Neural cell (in vitro differentiated cells): Measurements from ENCODE around the gene ARHGAP24. TPM values are rescaled to one million over a fixed set of nuclear protein-coding genes. Genes with fewer than 3 reads are reported as not detected.

Source experiments
- H2AFZ ChIP-seq: fragments of 200-600, 300-800 bp; sonication (generic), shearing (Covaris generic); 2 replicates; pipeline ENCODE4 v1.6.0; 2014; ENCODE audit warnings: low read depth, mild to moderate bottlenecking, antibody characterized with exemption, low read length, moderate library complexity
- H3F3A ChIP-seq: fragments of 200-600 bp; shearing (Covaris generic); 2 replicates; pipeline ENCODE4 v1.6.1; 2016; ENCODE audit warnings: mild to moderate bottlenecking, moderate library complexity, mixed read lengths, antibody characterized with exemption, low read length; ENCODE audit not compliant: insufficient read depth, poor library complexity, severe bottlenecking
- H3K27ac ChIP-seq: fragments of 200-600, 300-800 bp; sonication (generic), shearing (Covaris generic); 2 replicates; pipeline ENCODE4 v1.5.1; 2014; ENCODE audit warnings: mild to moderate bottlenecking, low read length, moderate library complexity
- H3K27me3 ChIP-seq: fragments of 300-800, 200-600 bp; sonication (generic), shearing (Covaris generic); 2 replicates; pipeline ENCODE4 v1.6.0; 2014; ENCODE audit warnings: mild to moderate bottlenecking, low read depth, low read length, moderate library complexity; ENCODE audit not compliant: insufficient read depth
- H3K36me3 ChIP-seq: fragments of 300-800, 200-600 bp; sonication (generic), shearing (Covaris generic); 2 replicates; pipeline ENCODE4 v1.5.1; 2014; ENCODE audit warnings: mild to moderate bottlenecking, antibody characterized with exemption, low read length, moderate library complexity; ENCODE audit not compliant: insufficient read depth
- H3K4me2 ChIP-seq: fragments of 300-800, 200-600 bp; sonication (generic), shearing (Covaris generic); 2 replicates; pipeline ENCODE4 v1.6.0; 2014; ENCODE audit warnings: mild to moderate bottlenecking, low read length
- H3K4me3 ChIP-seq: fragments of 300-800, 200-600 bp; sonication (generic), shearing (Covaris generic); 2 replicates; pipeline ENCODE4 v1.5.1; 2014; ENCODE audit warnings: mild to moderate bottlenecking, low read length, moderate library complexity
- H3K79me2 ChIP-seq: fragments of 200-600 bp; shearing (Covaris generic); replicated peaks from 2 replicates; pipeline ENCODE4 v1.6.0; 2014; ENCODE audit warnings: mild to moderate bottlenecking, low read length, moderate library complexity; ENCODE audit not compliant: insufficient read depth
- H3K9ac ChIP-seq: fragments of 300-800, 200-600 bp; sonication (generic), shearing (Covaris generic); 2 replicates; pipeline ENCODE4 v1.6.1; 2016; ENCODE audit warnings: mild to moderate bottlenecking, low read length, mixed read lengths
- H3K9me2 ChIP-seq: fragments of 200-600 bp; shearing (Covaris generic); 2 replicates; pipeline ENCODE4 v1.6.1; 2016; ENCODE audit warnings: mild to moderate bottlenecking, low read length, mixed read lengths; ENCODE audit not compliant: insufficient read depth
- H3K9me3 ChIP-seq: fragments of 200-600, 300-800 bp; sonication (generic), shearing (Covaris generic); 2 replicates; pipeline ENCODE4 v1.6.1; 2016; ENCODE audit warnings: mild to moderate bottlenecking, mixed run types, low read length, moderate library complexity, mixed read lengths
- H4K20me1 ChIP-seq: fragments of 200-600 bp; shearing (Covaris generic); 2 replicates; pipeline ENCODE4 v1.6.1; 2016; ENCODE audit warnings: mild to moderate bottlenecking, mixed run types; ENCODE audit not compliant: insufficient read depth
- EP300 ChIP-seq: fragments of 450-650 bp; conservative IDR thresholded peaks from 2 replicates; pipeline ENCODE4 v1.6.1; 2014; ENCODE audit warnings: antibody characterized with exemption, mild to moderate bottlenecking, moderate library complexity; ENCODE audit not compliant: poor library complexity, severe bottlenecking
- EZH2 ChIP-seq: fragments of 200-600, 300-800 bp; shearing (Covaris generic), sonication (generic); IDR thresholded peaks from 2 replicates; pipeline ENCODE4 v1.6.1; 2014; ENCODE audit warnings: antibody characterized with exemption, low read length, borderline replicate concordance, mild to moderate bottlenecking; ENCODE audit not compliant: insufficient read depth, poor library complexity, severe bottlenecking
- MXI1 ChIP-seq: fragments of 450-650 bp; conservative IDR thresholded peaks from 2 replicates; pipeline ENCODE4 v1.6.1; 2014; ENCODE audit warnings: antibody characterized with exemption, mild to moderate bottlenecking; ENCODE audit not compliant: poor library complexity, severe bottlenecking
- POLR2AphosphoS5 ChIP-seq: IDR thresholded peaks from 2 replicates; pipeline ENCODE4 v1.6.1; 2012
- RAD21 ChIP-seq: fragments of 450-650 bp; conservative IDR thresholded peaks from 2 replicates; pipeline ENCODE4 v1.6.1; 2014; ENCODE audit warnings: antibody characterized with exemption, mild to moderate bottlenecking, moderate library complexity
- SMC3 ChIP-seq: fragments of 450-650 bp; conservative IDR thresholded peaks from 2 replicates; pipeline ENCODE4 v1.6.1; 2014; ENCODE audit warnings: antibody characterized with exemption, mild to moderate bottlenecking, moderate library complexity; ENCODE audit not compliant: poor library complexity
- TAF1 ChIP-seq: IDR thresholded peaks from 2 replicates; pipeline ENCODE4 v1.6.1; 2012; ENCODE audit warnings: low read depth
- polyA plus RNA-seq: library from polyadenylated mRNA; depleted of rRNA; stranded (reverse); fragments of >200 nt; gene quantifications from 2 replicates; pipeline ENCODE4 v1.2.3, GENCODE V29; 2014
- TF ChIP-seq, protein P1 (sequence below): fragments of 450-650 bp; IDR thresholded peaks from 2 replicates; pipeline ENCODE4 v1.5.1; 2014; ENCODE audit warnings: antibody characterized with exemption, mild to moderate bottlenecking, moderate library complexity; ENCODE audit not compliant: poor library complexity, severe bottlenecking
- TF ChIP-seq, protein P2 (sequence below): IDR thresholded peaks from 2 replicates; pipeline ENCODE4 v1.6.1; 2012; ENCODE audit warnings: borderline replicate concordance

The ARHGAP24 gene
- polyA plus RNA-seq, 1 donor from 2014 or later, result 2.9 TPM

DNA sequence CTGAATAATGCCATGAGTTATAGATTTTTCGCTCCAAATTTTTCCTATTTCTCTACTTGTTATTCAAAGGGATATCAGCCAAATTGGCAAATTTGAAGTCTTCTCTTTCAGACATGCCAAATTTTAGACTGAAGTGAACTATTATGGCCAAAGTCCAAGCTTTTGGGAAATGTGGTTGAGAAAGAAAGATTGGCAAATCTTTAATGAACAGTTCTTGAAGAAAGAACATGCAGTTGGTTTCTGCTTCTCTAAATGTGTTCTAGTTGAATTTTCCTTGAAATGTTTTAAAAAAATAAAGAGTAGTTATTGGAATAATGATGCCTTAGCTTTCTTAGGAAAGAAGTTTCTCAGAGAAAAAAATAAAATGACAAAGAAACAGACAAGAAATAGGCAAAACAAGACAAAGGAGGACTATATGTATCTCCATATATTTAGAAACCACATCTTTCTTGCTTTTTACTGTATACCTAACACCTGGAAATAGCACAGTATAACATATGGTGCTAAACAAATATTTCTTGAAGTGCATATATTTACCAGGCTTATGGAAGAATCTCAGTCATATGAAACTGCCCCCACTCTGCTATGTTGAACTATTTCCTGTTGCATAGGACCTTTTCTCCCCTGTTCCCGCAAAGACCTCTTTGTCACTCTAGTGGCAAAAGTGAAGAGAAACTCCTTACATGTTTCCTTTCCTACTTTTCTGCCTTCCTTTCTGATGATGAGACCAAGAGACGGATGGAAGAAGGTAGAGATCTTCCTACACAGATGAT lies 250.0 kb downstream of the ARHGAP24 start:
- Histone ChIP-seq H2AFZ (no peak overlapping the region), H3F3A (no peaks in the 10 kb centered on the region), H4K20me1 (no peaks in the 10 kb centered on the region), H3K9ac (no peak overlapping the region), H3K36me3 (no peaks in the 10 kb centered on the region), H3K79me2 (no peaks in the 10 kb centered on the region), H3K4me3 (no peak overlapping the region), H3K4me2 (no peak overlapping the region), H3K27ac (no peak overlapping the region), H3K9me3 (no peaks in the 10 kb centered on the region), H3K27me3 (no peaks in the 10 kb centered on the region), H3K9me2 (no peaks in the 10 kb centered on the region)
- TF ChIP-seq POLR2AphosphoS5 (no peak), SMC3 (no peak), MXI1 (no peak)
- TF ChIP-seq, protein P1, sequence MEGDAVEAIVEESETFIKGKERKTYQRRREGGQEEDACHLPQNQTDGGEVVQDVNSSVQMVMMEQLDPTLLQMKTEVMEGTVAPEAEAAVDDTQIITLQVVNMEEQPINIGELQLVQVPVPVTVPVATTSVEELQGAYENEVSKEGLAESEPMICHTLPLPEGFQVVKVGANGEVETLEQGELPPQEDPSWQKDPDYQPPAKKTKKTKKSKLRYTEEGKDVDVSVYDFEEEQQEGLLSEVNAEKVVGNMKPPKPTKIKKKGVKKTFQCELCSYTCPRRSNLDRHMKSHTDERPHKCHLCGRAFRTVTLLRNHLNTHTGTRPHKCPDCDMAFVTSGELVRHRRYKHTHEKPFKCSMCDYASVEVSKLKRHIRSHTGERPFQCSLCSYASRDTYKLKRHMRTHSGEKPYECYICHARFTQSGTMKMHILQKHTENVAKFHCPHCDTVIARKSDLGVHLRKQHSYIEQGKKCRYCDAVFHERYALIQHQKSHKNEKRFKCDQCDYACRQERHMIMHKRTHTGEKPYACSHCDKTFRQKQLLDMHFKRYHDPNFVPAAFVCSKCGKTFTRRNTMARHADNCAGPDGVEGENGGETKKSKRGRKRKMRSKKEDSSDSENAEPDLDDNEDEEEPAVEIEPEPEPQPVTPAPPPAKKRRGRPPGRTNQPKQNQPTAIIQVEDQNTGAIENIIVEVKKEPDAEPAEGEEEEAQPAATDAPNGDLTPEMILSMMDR, result no peak

DNA sequence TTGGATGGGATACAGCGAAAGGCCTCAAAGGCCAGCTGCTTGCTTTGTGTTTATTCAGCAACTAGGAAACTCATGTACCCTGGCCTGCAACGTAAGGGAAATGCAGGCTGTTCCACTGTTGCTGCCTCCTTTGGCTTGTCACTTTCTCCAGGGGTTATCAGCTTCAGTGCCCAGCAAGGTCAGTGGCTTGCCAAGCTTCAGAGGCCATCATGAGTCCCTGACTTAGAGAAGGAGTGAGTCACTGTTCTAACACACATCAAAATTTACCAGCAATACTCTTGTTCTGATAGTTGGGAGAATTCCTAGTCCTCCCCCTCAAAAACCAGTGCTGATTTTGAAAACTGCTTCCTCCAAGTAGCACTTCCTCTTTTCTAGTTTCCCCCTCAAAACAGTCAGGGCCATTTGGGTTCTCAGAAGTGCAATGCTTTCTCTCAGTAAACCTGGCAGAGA lies 250.8 kb downstream of the ARHGAP24 start:
- Histone ChIP-seq H2AFZ (no peak overlapping the region), H3K9ac (no peak overlapping the region), H3K36me3 (no peaks in the 10 kb centered on the region), H3K79me2 (no peaks in the 10 kb centered on the region), H3K4me2 (no peak overlapping the region), H3K4me3 (no peak overlapping the region), H3F3A (no peaks in the 10 kb centered on the region), H4K20me1 (no peaks in the 10 kb centered on the region), H3K9me3 (no peaks in the 10 kb centered on the region), H3K27me3 (no peaks in the 10 kb centered on the region), H3K27ac (no peak overlapping the region), H3K9me2 (no peaks in the 10 kb centered on the region)
- TF ChIP-seq EZH2 (no peak), EP300 (no peak), RAD21 (no peak), TAF1 (no peak), MXI1 (no peak), SMC3 (no peak), POLR2AphosphoS5 (no peak)
- TF ChIP-seq, protein P1, result no peak
- TF ChIP-seq, protein P2, sequence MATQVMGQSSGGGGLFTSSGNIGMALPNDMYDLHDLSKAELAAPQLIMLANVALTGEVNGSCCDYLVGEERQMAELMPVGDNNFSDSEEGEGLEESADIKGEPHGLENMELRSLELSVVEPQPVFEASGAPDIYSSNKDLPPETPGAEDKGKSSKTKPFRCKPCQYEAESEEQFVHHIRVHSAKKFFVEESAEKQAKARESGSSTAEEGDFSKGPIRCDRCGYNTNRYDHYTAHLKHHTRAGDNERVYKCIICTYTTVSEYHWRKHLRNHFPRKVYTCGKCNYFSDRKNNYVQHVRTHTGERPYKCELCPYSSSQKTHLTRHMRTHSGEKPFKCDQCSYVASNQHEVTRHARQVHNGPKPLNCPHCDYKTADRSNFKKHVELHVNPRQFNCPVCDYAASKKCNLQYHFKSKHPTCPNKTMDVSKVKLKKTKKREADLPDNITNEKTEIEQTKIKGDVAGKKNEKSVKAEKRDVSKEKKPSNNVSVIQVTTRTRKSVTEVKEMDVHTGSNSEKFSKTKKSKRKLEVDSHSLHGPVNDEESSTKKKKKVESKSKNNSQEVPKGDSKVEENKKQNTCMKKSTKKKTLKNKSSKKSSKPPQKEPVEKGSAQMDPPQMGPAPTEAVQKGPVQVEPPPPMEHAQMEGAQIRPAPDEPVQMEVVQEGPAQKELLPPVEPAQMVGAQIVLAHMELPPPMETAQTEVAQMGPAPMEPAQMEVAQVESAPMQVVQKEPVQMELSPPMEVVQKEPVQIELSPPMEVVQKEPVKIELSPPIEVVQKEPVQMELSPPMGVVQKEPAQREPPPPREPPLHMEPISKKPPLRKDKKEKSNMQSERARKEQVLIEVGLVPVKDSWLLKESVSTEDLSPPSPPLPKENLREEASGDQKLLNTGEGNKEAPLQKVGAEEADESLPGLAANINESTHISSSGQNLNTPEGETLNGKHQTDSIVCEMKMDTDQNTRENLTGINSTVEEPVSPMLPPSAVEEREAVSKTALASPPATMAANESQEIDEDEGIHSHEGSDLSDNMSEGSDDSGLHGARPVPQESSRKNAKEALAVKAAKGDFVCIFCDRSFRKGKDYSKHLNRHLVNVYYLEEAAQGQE, result no peak
